ENCODE results near the gene SDC4.

SDC4 gene

DNA sequence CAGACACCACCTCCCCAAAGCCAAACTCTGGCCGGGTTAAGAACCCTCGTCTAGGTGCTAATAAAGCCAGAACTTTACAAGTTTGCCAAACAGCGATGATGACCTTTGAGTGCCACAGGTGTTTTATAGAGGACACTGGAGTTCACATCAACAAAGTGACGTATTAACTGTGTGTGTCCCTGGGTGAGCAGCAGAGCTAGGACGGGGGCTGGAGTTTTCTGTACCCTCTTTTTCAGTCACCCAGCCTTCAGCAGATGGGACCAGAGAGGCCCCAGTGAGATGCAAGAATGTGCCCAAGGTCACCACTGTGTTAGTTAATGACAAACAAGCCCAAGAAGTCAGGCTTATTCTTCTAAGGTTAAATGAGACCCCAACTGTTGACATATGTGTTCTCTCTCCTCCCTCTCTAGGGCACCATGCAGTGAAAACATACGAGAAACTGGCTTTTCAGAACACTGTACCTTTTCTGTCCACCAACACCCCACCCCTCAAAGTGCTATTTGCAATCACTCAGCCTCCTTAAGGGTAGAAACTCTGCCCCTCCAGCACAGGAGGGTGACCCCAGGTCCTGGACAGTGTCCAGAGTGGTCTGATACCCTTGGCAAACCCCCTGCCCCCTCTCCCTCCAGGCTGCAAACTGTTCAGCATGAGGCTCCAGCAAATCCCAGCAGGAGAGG is 5.2 kb downstream of the SDC4 start:
- no peak for DNase-seq

DNA sequence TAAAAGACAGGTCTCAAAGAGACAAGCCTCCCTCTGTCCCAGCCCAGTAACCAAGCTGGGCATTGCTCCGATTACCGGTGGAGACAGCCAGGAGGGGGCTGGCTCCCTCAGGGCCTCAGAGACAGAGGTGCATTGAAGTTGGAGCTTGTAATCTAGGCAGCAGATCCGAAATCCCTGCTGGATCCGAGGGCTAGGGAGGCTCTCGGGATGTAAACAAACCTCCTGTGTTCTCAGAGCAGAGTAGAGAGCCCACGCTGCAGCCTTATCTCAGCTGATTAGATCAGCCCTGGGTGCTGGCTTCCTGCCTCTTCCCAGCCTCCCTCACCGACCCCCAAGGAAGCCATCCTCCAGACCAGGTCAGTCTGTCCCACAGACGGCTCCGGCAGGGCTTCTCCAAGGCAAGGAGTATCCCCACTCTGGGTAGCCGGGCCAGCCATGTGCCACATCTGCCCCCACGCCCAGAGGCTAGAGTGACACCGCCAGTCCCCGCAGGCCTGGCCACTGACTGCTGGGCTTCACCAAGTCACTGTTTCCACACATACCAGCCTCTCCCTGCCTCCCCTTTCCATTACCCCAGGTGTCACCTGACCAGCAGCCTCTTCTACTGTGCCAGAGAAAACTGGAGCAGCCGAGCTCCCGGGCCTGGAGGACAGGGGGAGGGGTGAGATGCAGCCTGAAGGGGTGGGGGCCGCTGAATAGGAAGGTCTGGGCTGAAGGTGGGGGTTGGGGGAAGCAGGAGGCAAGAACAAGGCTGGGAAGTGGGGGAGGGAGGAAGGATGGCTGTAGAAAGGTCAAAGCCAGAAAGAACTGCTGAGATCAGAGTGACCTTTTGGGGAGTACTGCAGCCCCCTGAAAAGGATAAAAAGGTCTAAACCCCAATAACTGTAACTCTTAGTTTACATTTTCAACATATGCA is 6.0 kb downstream of the SDC4 start:
- DNase-seq, result peak; percentile 98

DNA sequence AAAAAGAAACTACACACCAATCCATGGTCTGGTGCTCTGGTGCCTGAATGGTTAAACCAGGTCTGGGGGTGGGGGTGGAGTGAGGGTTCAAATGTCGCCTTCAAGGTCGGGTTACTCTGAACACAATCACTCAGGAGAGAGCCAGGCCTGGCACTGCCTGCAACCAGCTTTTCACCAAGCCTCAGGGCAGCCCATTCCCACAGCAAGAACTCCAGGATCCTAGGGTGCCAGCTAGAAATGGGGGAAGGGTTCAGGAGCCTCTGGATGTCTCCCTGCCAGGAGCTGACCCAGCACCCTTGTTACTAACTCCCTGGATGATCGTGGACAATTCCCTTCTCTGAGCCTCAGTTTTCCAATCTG is 6.7 kb downstream of the SDC4 start:
- DNase-seq, result no peak

DNA sequence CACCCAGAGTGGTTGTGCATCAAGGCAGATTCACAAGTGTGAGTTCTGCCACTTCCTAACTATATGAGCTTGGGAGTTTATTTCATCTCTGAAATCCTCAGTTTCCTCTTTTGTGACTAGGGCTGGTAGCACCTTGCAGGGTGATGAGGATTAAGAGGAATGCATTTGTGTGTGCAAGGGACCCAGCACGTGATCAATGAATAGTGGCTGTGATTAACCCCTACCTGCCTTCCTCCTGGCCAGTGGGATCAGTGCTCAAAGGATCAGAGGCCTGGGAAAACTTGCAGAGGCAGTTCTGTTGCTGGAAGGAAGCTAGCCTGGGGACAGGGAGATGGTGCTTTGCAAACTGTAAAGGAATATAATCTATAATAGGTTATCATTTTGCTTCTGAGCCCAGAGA is 7.3 kb downstream of the SDC4 start:
- no peak for DNase-seq

DNA sequence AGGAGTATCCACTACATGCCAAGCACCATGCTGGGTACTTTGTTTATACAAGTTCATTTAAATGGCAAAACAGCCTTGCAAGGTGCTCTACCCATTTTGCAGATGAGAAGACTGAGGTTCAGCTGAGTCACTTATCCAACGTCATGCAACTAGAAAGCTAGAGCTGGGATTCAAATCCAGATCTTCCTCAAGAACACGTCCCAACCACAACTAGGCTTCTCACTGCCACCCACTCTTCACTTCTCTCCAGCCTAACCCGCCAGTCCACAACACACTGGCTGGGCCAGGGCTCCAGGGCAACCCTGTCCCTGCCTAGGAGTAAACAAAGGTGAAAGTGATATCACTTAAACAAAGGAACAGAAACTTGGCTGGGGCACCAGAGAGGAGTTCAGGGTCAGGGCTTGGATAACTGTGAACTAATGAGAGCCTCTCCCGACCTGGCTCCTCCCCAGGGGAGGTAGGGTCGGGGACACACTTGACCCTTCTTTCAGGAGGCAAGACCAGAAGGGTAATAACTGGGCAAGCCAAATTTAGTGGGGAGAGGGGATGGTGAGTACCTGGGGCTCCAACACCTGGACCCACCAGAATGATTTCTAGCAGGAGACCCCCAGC is 7.9 kb downstream of the SDC4 start:
- no peak for DNase-seq

DNA sequence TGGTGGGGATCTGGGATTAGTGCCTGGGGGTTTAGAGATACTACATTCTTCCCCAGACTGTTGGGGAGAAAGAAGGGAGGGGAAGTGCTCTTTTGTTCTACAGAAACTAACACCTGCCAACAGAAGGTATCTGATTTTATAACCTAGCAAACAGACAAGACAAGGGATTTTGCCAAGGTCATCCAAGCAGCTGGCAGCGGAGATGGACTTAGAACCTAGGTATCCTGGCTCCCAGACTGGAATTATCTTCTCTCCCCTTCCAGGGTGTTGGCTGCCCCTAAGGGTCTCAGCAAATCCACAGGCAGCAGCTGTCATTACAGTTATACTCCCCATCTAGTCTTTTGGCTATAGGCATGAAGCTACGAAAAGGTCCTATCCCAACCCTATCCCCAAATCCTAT is 8.4 kb downstream of the SDC4 start:
- DNase-seq, result no peak

DNA sequence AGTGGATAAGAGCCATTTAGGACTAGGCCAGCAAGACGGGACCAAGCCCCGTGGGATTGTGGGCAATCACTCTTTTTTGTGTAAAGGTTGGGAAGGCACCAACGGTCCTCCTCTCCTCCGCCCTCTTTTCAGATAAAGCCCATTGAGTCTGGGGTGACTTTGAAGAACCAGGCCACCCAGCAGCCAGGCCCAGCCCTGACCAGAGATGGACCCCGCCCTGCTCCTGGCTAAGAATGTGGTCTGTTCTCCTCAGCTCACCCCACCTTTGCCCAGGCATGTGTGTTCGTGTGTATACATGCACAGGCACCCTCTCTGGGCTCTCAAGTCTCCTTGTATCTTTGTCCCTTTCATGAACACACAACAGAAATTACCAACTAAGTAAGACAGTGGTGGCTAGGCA is 9.1 kb downstream of the SDC4 start:
- DNase-seq, result no peak

DNA sequence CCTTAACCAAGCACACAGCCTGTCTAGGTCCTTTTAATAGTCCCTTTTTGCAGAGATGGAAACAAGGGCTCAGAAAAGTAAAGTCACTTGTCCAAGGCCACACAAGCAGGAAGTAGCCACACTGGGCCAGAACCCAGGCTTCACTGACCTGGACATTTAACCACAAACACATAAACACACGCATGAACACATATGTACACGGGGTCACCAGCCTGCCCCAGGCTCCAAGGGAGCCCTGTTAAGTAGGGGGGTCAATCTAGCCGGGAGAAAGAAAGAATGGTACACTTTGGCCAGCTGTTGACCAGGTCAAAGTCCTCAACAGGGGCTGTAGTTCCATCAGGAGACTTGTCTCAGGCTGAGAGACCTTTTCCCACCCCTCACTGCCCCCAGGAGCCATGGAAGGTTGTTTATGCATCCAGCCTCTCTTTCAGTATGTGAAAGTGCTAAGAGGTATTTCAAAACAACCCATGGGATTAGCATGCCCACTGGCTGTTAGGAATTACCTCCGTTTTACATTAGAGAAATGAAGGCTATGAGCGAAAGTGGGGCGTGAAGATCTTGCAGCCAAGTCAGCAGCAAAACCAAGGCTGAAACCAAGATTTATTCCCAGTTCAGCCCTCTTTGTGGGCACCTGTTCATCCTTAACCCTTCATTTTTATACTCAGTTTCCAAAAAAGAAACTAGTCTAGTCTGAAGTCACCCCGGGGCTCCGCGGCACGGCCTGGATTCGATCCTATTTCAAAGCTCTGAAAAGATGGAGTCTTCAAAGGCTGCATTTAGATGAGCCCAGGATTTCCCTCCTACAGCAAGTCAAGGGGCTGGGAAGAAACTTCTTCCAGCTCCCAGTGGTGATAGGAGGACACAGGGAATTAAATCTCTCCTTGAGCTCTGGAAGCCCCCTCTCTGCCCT is 9.8 kb downstream of the SDC4 start:
- DNase-seq, result no peak

DNA sequence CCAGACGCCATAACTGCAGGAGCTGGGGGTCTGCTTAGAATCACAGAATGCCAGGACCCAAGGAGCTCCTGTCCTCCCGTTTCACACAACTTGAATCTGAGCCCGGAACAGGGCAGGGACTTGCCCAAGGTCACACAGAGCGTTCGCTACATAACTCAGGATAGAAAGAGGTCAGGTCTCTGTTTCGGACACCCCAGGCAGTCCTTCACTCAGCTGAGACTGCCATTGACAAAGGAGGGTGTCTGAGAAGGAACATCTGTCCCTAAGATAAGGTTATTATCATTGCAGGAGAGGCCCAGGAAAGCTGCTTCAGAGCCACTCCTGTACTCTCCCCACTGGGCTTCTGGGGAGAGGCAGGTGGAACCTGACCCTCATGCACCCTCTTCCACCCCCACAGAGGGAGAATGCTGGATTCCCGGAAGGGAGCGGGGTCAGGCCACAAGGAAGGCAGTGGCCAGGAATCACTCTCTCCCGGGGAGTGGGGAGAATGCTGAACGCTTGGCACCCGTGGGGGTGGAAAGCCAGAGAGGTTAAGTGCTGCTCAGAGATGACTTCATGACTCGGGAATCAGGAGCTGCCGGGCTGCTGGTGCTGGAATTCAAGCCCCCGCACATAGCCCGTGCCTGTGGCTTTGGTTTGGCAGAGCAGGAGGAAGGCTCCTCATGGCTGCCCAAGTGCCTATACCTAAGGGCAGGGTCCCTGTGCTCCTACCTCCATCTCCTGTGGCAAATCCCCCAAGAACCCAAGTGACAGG is 10.7 kb downstream of the SDC4 start:
- DNase-seq, result peak; percentile 96

DNA sequence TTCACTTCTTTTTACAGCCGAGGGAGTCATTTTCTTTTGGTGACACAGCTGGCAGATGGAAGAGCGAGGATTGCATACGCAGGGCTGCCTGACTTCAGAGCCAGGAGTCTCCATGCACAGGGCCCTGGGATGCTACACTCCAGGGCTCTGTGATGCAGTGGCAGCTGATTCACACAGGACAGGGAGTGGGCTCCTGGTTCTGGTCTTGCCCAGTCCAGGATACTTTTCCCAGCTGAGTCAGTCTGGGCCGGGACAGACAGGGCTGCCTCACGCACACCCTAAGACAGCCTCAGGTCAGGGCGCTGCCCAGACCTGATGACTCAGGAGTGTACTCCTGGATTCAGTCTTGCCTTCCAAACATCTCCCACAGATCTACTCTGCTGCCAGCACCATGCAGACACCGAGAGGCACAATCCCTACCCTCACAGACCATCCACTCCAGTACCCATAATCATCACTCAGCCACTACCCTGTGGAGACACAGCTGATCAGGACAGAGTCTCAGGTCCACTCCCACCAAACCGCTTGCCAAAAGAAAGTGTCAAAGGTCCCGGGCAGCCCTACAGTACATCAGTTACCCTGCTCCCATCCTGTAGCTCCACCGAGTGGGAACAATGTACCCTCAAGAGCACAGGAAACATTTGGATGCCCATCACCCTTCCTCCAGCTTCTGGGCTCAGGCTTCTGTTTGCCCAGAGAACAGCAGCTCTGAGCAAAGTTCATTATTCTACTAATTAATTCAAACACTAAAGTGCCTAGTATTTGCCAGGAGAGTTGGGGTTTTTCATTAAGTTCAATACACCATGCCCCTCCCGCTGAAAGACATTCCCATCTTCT is 11.5 kb downstream of the SDC4 start:
- peak; percentile 97 for DNase-seq

DNA sequence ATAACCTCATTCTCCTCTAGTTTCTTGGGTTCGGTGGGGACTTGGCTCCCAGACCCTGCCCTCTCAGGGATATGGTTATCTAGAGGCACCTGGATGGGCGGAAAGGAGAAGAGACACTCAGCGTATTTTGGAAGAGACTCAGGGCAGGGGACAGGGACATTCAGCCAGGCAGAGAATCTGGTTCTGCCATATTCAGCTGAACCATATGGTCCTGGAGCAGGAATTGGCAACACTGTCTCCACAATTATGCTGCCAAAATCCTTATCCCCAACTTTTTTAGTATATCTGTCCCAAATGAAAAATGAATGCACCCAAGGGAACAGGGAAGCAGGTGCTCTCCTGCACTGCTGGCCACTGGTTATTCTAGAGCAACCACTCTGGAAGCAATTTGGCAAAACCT is 17.7 kb downstream of the SDC4 start:
- DNase-seq, result no peak

DNA sequence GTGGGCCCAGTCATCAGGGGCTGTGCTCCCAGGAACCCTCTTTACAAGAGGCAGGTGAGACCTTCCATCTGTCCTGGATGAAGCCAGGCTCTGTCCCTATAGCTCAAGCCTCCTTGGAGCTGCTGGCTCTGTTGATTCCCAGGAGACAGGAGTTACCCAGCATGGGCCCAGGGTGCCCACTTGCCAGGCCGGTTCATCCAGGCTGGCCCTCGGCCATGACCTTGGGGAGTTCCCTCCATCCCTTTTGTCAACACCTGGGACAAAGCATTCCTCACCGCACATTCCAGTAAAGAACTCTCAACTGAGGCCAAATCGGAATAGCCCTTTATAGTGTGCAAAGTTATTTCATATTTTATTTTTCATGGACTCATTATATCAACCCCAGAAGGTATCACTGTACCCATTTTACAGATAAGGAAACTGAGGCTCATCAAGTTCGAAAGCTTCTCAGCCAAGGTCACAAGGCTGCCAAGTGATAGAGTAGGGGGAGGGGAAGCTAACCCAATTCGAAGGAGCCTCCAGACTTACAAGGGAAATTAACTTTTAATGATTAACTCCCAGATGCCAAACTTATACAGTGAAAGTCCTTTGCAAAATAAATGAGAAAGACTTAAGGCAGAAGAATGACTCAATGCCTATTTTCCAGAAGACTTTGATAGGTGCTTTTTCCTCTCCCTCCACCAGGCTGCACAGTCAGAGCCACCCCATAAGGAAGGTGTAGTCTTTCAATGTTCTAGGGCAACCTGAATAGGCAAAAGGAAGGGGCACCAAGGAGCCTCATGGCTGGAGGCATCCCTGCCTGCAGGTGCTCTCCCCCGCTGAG is 18.5 kb downstream of the SDC4 start:
- no peak for DNase-seq

DNA sequence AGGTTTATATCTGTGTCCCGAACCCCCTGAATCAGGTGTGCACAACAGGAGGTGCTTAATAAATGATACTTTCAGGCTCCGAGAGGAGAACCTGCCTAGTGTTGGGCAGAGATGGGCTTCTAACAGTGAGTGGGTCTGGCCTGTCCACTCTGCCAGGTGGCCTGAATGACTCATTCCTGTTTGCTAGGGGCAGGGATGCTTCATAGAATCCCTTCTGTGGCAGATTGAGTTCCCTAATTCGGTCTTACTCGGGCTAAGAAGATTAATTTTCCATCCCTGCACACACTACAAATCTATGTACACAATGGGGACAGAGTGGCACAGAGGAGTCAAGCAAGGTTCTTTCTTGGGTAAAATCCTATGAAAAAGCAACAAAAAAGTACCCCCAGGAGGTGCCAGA is 19.8 kb downstream of the SDC4 start:
- DNase-seq, result no peak

DNA sequence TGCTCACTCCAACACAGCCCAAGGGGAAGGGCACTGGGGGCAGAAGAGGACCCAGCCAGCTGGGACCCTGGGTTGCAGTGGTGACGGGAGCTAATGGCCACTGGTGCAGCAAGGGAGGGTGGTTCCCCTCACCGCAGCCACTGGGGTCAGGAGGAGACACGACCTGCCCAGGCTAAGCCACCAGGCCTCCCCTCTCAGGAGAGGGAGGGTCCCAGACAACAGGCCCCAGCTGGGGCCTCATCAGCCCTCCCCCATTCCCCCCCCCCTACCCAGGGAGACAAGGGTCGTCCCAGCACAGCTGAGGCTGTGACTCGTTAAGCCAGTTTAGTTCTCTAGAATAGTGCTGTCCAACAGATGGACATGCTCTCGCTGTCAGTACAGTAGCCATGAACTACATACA is 22.9 kb downstream of the SDC4 start:
- DNase-seq, result peak; percentile 75

DNA sequence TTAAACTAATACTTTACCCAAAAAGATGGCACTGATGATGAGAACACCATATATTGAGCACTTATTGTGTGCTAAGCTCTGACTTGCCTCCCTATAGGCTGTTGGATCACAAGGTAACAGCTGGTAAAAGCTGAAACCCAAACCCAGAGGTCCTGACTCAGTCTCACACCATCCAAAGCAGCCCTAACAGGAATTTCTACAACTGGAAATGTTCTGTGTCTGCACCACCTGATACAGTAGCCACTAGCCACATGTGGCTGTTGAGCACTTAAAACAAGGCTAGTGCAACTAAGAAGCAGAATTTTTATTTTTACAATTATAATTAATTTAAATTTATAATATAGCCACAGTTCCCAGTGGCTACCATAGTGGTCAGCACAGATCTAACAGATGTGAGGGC is 24.5 kb downstream of the SDC4 start:
- no peak for DNase-seq

DNA sequence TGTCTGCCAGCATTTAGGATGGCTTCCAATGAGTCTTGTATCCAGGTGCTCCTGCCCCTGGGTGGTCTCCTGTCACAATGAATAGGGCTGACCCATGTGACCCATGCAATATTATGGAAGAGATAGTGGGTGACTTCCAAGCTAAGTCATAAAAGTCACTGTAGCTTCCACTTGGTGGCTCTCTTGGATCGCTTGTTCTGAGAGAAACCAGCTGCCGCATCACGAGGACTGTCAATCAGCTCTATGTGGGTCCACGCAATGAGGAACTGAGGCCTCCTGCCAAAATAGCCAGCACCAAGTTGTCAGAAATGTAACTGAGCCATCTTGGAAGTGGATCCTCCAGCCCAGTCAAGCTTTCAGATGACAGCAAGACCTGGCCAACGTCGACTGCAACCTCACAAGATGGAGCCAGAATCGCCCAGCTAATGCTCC is 25.3 kb downstream of the SDC4 start:
- DNase-seq, result peak; percentile 70

DNA sequence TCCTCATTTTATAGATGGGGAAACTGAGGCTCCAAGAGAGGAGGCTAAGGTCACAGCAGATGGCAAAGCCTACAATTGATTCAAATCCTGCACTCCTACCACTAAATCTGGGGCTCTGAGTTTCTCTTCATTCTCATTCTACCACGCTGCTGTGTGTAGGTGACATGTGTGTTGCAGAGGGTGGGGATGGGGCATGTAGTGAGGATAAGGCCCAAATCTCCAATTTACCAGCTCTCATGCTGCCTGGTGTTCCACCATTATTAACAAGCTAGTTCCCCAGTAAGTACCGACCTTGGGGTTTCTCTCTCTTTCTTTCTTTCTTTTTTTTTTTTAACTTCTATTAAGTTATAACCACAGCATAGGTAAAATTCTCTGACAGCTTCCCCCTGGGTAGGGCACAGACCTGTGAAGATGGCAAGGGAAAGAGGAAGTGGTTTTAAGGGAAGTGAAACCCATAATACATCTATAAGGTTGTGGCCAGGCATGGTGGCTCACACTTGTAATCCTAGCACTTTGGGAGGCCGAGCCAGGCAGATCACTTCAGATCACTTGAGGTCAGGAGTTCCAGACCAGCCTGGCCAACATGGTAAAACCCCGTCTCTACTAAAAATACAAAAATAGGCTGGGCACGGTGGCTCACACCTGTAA is 27.2 kb downstream of the SDC4 start:
- no peak for DNase-seq

DNA sequence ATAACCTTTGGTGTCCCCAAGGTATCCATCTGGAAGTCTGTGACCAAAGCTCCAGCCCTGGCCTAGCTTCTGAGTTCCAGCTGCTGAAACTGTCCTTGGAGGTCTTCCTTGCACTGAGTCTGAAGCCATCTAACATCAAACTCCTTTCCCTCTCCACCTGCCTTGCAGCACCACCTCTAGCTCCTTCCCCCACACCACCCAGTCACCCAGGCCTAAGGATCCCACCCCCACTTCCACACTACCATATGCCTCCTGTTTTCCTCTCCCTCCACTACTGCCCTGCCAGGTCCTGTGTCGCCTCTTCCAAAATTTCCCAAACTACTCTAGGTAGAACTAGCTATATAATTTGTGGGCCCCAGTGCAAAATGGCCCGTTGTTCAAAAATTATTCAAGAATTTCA is 29.3 kb downstream of the SDC4 start:
- DNase-seq, result no peak

DNA sequence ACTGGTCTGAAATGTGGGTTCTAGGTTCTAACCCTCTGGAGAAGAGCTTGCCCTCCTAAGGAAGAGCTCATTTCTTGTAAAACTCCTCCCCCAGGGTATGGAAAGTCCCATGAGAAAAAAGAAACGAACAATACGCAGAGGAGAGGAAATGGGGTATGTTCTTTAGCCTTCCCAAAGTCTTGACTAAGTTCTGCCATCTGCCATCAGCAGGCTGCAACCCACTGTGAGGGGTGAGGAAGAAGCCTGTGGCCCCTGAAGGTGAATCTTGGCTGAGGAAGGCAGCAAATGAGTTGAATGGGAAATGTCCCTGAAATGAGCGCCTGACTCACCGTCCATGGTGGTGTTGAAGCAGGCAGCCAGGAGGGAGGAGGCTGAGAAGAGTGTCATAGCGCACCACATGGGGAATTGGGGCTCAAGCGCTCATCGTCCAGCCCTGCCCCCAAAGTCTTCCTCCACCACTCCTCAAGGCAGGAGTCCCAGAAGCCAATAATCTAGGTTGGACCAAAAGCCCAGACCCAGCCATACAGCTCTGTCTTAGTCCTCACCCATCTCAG is 29.8 kb downstream of the SDC4 start:
- no peak for DNase-seq
